Calu3 (cell line): ENCODE measurements around the gene TMEM221. TPM values are rescaled to one million over a fixed set of nuclear protein-coding genes. Genes with fewer than 3 reads are reported as not detected.

Experiments
- BruUV-seq: library from RNA; stranded (reverse); fragments of 400-500 nt; replicated peaks from 2 replicates; lab custom pipeline; 2021; lab: Mats Ljungman, UMichigan
- CTCF ChIA-PET: fragments of 300-600 bp; sonication (Branson Sonifier 250); formaldehyde crosslinking; loops from one replicate; lab custom pipeline; 2022; ENCODE audit warnings: antibody characterized with exemption; lab: Charles Lee
- DNase-seq: peaks from one replicate; pipeline ENCODE4 v3.0.0; 2022
- H3K27ac Mint-ChIP-seq: one replicate; pipeline ENCODE4 v1.8.0; 2022; ENCODE audit warnings: mixed read lengths; ENCODE audit not compliant: unreplicated experiment
- H3K27me3 Mint-ChIP-seq: one replicate; pipeline ENCODE4 v1.8.0; 2022; ENCODE audit warnings: mixed read lengths; ENCODE audit not compliant: unreplicated experiment
- H3K36me3 Mint-ChIP-seq: one replicate; pipeline ENCODE4 v1.8.0; 2022; ENCODE audit warnings: mild to moderate bottlenecking, moderate library complexity, mixed read lengths; ENCODE audit not compliant: insufficient read depth, unreplicated experiment
- H3K4me1 Mint-ChIP-seq: one replicate; pipeline ENCODE4 v1.8.0; 2022; ENCODE audit warnings: mild to moderate bottlenecking, low read depth, mixed read lengths; ENCODE audit not compliant: unreplicated experiment
- H3K4me3 Mint-ChIP-seq: one replicate; pipeline ENCODE4 v1.8.0; 2022; ENCODE audit warnings: mild to moderate bottlenecking, low read depth, moderate library complexity, mixed read lengths; ENCODE audit not compliant: unreplicated experiment
- H3K9me3 Mint-ChIP-seq: one replicate; pipeline ENCODE4 v1.8.0; 2022; ENCODE audit warnings: low read depth, mixed read lengths; ENCODE audit not compliant: unreplicated experiment
- CTCF ChIP-seq: fragments of 200-600 bp; IDR thresholded peaks from one replicate; pipeline ENCODE4 v1.8.0; 2022; ENCODE audit warnings: antibody characterized with exemption; ENCODE audit not compliant: unreplicated experiment
- intact Hi-C: fragments of 100-400 bp; cut with micrococcal nuclease; formaldehyde crosslinking; loops from one replicate; pipeline ENCODE4 v1.10.0; 2022; ENCODE audit not compliant: unreplicated experiment
- total RNA-seq: library from RNA; stranded (reverse); gene quantifications from 2 replicates; pipeline ENCODE4 v1.2.3, GENCODE V29; 2022

The TMEM221 gene
- total RNA-seq, 1 experiment from 2014 or later: 0.59 TPM

DNA sequence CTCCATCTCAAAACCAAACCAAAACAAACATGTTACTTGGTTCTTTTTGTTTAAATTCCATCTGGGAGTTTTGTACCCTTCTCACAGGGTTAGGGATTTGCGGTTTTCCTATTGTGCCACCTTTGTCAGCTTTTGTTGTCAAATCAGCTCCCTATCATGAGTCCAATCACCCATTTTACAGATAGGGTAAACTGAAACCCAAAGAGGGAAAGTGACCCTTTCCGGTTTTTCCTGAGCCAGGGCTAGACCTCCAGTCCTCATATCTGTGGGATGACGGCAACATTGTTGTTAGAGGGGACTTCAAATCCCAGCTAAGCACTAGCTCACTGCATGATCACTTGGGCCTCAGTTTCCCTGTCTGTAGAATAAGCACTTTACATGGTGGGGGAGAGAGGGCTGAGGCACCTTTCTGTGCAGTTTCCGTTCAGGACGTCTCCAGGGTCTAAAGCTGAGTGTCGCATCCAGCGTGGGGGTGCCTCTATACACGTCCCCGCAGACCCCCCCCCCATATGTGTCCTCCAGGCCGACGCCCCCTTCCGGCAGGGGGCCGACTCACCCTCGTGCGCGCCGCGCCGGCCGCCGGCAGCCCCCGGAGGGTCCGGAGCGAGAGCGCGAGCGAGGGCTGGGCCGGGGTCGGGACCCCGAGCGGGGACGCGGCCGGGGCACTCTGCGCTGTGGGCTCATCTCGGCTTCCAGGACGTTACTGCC lies 58.4 kb downstream of the TMEM221 start:
- BruUV-seq: no TSS peak
- intact Hi-C loops: no loop called here
- Mint-ChIP-seq H3K36me3 (no peaks in the 10 kb centered on the region), H3K27ac (no peak overlapping the region), H3K4me1 (no peaks in the 10 kb centered on the region), H3K9me3 (no peaks in the 10 kb centered on the region), H3K27me3 (peaks cover 12% of the 10 kb centered on the region), H3K4me3 (no peak overlapping the region)
- no peak for DNase-seq
- CTCF ChIA-PET: interaction anchor here (0.7 kb wide), 1 partner anchor 475 kb away, joined by 4 read pairs; no protein-coding TSS in a partner anchor
- TF ChIP-seq CTCF: no peak

DNA sequence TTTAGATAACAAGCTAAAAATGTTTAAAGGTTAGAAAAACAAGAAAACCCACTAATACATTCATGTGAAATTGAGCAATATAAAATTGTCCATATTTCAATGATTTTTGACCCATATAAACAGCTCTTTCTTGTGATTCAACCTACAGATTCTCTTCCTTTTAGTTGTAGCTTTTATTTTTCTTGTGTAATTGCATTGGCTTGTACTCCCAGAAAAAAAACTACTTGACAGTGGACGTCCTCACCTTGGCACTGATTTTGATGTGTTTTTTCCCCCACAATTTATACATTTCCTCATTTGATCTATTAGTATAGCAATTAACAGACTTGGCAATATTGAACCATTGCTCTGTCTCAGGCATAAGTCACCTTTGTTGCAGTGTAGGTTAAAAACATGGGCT lies 59.2 kb downstream of the TMEM221 start:
- H3K36me3 Mint-ChIP-seq: no peaks in the 10 kb centered on the region
- CTCF ChIA-PET: no interaction called here
- DNase-seq: no peak
- no peak overlapping the region for H3K4me3 Mint-ChIP-seq
- H3K27me3 Mint-ChIP-seq: peaks cover 12% of the 10 kb centered on the region
- intact Hi-C loops: no loop called here
- no peak for TF ChIP-seq CTCF
- no peak overlapping the region for H3K27ac Mint-ChIP-seq
- no TSS peak for BruUV-seq
- H3K4me1 Mint-ChIP-seq: no peaks in the 10 kb centered on the region
- H3K9me3 Mint-ChIP-seq: no peaks in the 10 kb centered on the region

DNA sequence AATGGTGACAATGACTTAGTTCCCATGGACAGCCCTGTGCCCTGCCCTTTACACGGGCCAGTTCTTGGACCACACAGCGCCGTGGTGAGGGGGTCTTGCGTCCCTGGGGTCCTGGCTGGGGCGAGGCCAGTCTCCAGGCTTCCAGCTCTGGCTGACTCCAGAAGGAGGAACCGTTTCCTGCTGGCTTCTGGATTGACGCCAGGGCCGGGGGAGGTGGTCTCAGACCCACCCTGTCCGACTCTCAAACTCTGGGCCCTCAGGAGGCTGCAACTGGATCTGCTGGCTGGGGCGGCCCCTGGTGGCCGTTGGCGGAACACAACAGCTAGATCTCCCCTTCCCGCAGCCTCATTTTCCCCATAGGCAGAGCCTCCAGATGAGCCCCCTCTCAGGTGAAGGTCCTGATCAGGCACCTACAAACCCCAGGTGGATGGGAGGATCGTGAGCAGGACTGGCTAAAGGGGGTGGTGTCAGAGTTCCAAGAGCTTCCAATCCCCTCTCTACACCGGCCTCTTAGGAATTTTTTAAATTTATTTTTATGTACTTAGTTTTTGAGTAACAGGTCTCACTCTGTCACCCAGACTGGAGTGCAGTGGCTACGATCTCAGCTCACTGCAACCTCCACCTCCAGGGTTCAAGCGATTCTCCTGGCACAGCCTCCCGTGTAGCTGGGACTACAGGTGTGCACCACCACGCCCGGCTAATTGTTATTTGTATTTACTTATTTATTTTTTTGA lies 62.4 kb downstream of the TMEM221 start:
- Mint-ChIP-seq H3K4me1 (no peaks in the 10 kb centered on the region), H3K36me3 (no peaks in the 10 kb centered on the region), H3K9me3 (no peaks in the 10 kb centered on the region), H3K27me3 (peaks cover 12% of the 10 kb centered on the region), H3K27ac (no peak overlapping the region), H3K4me3 (no peak overlapping the region)
- CTCF ChIA-PET: interaction anchor here (0.8 to 1.1 kb wide), 3 partner anchors 77 to 93 kb away, joined by 3 to 18 read pairs (median 3); partner anchors contain the start of genes DDA1 and MRPL34
- intact Hi-C loops: loop anchor here (2.0 kb wide), 1 partner anchor 93 kb away; no protein-coding TSS in a partner anchor
- peak; percentile 61 for DNase-seq
- peak; percentile 80 for TF ChIP-seq CTCF
- no TSS peak for BruUV-seq

Other genes with a start within 250 kb of the TMEM221 start
- 10.7 and 11.8 TPM in 2 replicates for gene USE1, start 233.3 kb downstream of the TMEM221 start, total RNA-seq
- 12.1 and 12.2 TPM in 2 replicates for gene OCEL1, start 222.4 kb downstream of the TMEM221 start, total RNA-seq
- gene NR2F6, start 202.7 kb downstream of the TMEM221 start, total RNA-seq: 33.5 and 34.6 TPM in 2 replicates
- 0.10 and 0.26 TPM in 2 replicates for gene USHBP1, start 183.9 kb downstream of the TMEM221 start, total RNA-seq
- gene BABAM1, start 181.2 kb downstream of the TMEM221 start, total RNA-seq: 72.9 and 75.2 TPM in 2 replicates
- gene ANKLE1, start 166.8 kb downstream of the TMEM221 start, total RNA-seq: 0.32 and 0.66 TPM in 2 replicates
- gene ABHD8, start 145.2 kb downstream of the TMEM221 start, total RNA-seq: 6.0 and 6.2 TPM in 2 replicates
- gene MRPL34, start 142.8 kb downstream of the TMEM221 start, total RNA-seq: 37.9 and 38.4 TPM in 2 replicates
- gene DDA1, start 139.1 kb downstream of the TMEM221 start, total RNA-seq: 50.8 and 54.9 TPM in 2 replicates
- 9.6 and 10.5 TPM in 2 replicates for gene ANO8, start 113.8 kb downstream of the TMEM221 start, total RNA-seq
- 30.6 and 40.9 TPM in 2 replicates for gene GTPBP3, start 111.1 kb downstream of the TMEM221 start, total RNA-seq
- not detected in 2 replicates for gene PLVAP, start 71.3 kb downstream of the TMEM221 start, total RNA-seq
- gene CCDC194, start 54.5 kb downstream of the TMEM221 start, total RNA-seq: not detected in 2 replicates
- 0.94 and 10.4 TPM in 2 replicates for gene BST2, start 43.0 kb downstream of the TMEM221 start, total RNA-seq
- 35.6 and 41.1 TPM in 2 replicates for gene MVB12A, start 28.6 kb downstream of the TMEM221 start, total RNA-seq
- gene NXNL1, start 12.3 kb upstream of the TMEM221 start, total RNA-seq: not detected in 2 replicates
- 42.5 and 47.3 TPM in 2 replicates for gene SLC27A1, start 21.9 kb upstream of the TMEM221 start, total RNA-seq
- 75.5 and 78.1 TPM in 2 replicates for gene PGLS, start 63.0 kb upstream of the TMEM221 start, total RNA-seq
- gene COLGALT1, start 107.0 kb upstream of the TMEM221 start, total RNA-seq: 69.8 and 79.1 TPM in 2 replicates
- gene UNC13A, start 239.7 kb upstream of the TMEM221 start, total RNA-seq: 0.28 and 3.8 TPM in 2 replicates